Fibroblast of lung (primary cell): Measurements from ENCODE around the gene CTNND2. TPM values are rescaled to one million over a fixed set of nuclear protein-coding genes. Genes with fewer than 3 reads are reported as not detected.

Source experiments
- DNase-seq, 2 donors: peaks; one replicate each; pipeline versions ENCODE4 v3.0.0 to v3.0.0-alpha.2; 2010; ENCODE audit warnings: low read depth in 2 of 2
- H2AFZ ChIP-seq: 2 replicates; pipeline ENCODE4 v1.5.1; 2012; ENCODE audit warnings: low read length, control low read depth, inconsistent platforms
- H3K27ac ChIP-seq: 2 replicates; pipeline ENCODE4 v1.5.1; 2011; ENCODE audit warnings: low read length, control low read depth; ENCODE audit not compliant: insufficient read depth
- H3K27me3 ChIP-seq: 2 replicates; pipeline ENCODE4 v1.5.1; 2011; ENCODE audit warnings: mild to moderate bottlenecking, low read length; ENCODE audit not compliant: control insufficient read depth, insufficient read depth
- H3K36me3 ChIP-seq: 2 replicates; pipeline ENCODE4 v1.5.1; 2011; ENCODE audit warnings: low read length; ENCODE audit not compliant: control insufficient read depth, insufficient read depth
- H3K4me1 ChIP-seq: 2 replicates; pipeline ENCODE4 v1.5.1; 2011; ENCODE audit warnings: low read length; ENCODE audit not compliant: control insufficient read depth, insufficient read depth; ENCODE audit errors: extremely low read depth
- H3K4me2 ChIP-seq: 2 replicates; pipeline ENCODE4 v1.5.1; 2011; ENCODE audit warnings: low read length, control low read depth; ENCODE audit not compliant: insufficient read depth; ENCODE audit errors: extremely low read depth
- H3K4me3 ChIP-seq, 4 experiments: fragments of 200-600 bp in 1 of 4; sonication (generic) in 1 of 4; replicated peaks in 1 of 4; 2 replicates each; pipeline ENCODE4 v1.5.1; 2011 to 2016; ENCODE audit warnings: low read length in 4 of 4, low read depth in 3 of 4, mild to moderate bottlenecking in 3 of 4, control low read depth in 2 of 4, inconsistent platforms in 1 of 4, mixed read lengths in 1 of 4; ENCODE audit not compliant: insufficient read depth in 1 of 4; ENCODE audit errors: control extremely low read depth in 1 of 4
- H3K79me2 ChIP-seq: 2 replicates; pipeline ENCODE4 v1.5.1; 2012; ENCODE audit warnings: mild to moderate bottlenecking, low read length, inconsistent platforms; ENCODE audit not compliant: control insufficient read depth, insufficient read depth
- H3K9ac ChIP-seq: 2 replicates; pipeline ENCODE4 v1.5.1; 2011; ENCODE audit warnings: mild to moderate bottlenecking, low read length, control low read depth; ENCODE audit not compliant: insufficient read depth
- H3K9me3 ChIP-seq: 2 replicates; pipeline ENCODE4 v1.5.1; 2012; ENCODE audit warnings: low read depth, low read length; ENCODE audit not compliant: control insufficient read depth, insufficient read depth
- H4K20me1 ChIP-seq: 2 replicates; pipeline ENCODE4 v1.5.1; 2011; ENCODE audit warnings: low read length; ENCODE audit not compliant: control insufficient read depth, insufficient read depth; ENCODE audit errors: extremely low read depth
- EZH2 ChIP-seq: IDR thresholded peaks from 2 replicates; pipeline ENCODE4 v1.5.1; 2012; ENCODE audit warnings: low read length, control low read depth, mild to moderate bottlenecking; ENCODE audit errors: missing control alignments
- polyA plus RNA-seq, 2 donors: library from polyadenylated mRNA; depleted of rRNA in 1 of 2; stranded (reverse) in 1 of 2; unstranded in 1 of 2; fragments of >200 nt; gene quantifications; 2 replicates each; pipeline ENCODE4 v1.2.1, GENCODE V29; 2011 to 2012; ENCODE audit warnings: missing spikeins in 1 of 2
- total RNA-seq: library from RNA; depleted of rRNA; stranded (reverse); fragments of >200 nt; gene quantifications from 2 replicates; pipeline ENCODE4 v1.2.1, GENCODE V29; 2014
- TF ChIP-seq, protein P1 (sequence below), 2 donors: IDR thresholded peaks in 1 of 2; conservative IDR thresholded peaks in 1 of 2; 1 replicate in 1 of 2; 2 replicates in 1 of 2; pipeline ENCODE4 v1.5.1; 2011 to 2012; ENCODE audit warnings: low read length in 2 of 2, control low read depth in 1 of 2, inconsistent platforms in 1 of 2, low read depth in 1 of 2, mild to moderate bottlenecking in 1 of 2

Gene CTNND2
- total and polyA plus RNA-seq, 2 donors (not counting 1 experiment from before 2014, with no cell fraction given) = not detected

DNA sequence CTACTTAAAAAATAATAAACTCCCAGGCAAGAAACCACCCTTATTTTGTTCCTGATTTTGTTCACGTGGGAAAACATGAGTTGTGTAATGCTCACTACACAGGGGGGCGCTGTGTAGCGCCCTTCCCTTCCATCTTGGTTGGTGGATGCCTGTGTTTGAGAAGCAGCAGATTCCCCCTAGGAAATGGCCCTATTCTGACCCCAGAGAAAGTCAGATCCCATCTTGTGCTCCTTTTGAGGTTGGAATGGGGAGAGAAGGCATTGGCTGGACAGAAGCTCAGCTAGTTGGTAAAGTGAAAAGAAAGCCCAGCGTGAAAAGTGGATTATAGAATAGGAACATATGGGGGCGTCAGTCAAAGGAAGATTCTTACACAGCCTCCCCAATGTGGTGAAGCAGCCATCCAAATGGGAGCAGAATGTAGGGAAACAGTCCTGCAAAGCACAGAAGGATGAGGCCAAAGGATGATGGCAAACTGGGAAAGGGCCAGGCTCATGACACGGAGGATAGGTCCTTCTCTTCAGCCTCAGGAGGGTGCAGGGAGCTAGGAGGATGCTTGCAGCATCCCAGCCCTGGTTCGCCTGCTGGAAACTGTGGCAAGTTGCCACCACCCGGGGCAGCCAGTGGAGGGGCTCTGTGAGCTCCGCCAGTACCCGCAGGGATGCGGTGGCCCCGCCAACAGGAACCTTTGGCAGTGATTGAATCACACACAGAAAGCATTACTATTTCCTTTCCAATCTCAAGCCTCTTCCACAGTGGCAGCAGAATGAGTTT lies 829.0 kb downstream of the CTNND2 start:
- no peaks in the 10 kb centered on the region for H3K36me3 ChIP-seq
- no peak overlapping the region for H3K27ac ChIP-seq
- H3K4me2 ChIP-seq = no peak overlapping the region
- H4K20me1 ChIP-seq = no peaks in the 10 kb centered on the region
- H3K9me3 ChIP-seq = no peaks in the 10 kb centered on the region
- no peak for DNase-seq
- H2AFZ ChIP-seq = no peak overlapping the region
- no peaks in the 10 kb centered on the region for H3K27me3 ChIP-seq
- TF ChIP-seq EZH2 = no peak
- TF ChIP-seq, protein P1, sequence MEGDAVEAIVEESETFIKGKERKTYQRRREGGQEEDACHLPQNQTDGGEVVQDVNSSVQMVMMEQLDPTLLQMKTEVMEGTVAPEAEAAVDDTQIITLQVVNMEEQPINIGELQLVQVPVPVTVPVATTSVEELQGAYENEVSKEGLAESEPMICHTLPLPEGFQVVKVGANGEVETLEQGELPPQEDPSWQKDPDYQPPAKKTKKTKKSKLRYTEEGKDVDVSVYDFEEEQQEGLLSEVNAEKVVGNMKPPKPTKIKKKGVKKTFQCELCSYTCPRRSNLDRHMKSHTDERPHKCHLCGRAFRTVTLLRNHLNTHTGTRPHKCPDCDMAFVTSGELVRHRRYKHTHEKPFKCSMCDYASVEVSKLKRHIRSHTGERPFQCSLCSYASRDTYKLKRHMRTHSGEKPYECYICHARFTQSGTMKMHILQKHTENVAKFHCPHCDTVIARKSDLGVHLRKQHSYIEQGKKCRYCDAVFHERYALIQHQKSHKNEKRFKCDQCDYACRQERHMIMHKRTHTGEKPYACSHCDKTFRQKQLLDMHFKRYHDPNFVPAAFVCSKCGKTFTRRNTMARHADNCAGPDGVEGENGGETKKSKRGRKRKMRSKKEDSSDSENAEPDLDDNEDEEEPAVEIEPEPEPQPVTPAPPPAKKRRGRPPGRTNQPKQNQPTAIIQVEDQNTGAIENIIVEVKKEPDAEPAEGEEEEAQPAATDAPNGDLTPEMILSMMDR (conservative IDR thresholded peaks at IDR 0.05 in 1 of 2, IDR thresholded peaks at IDR 0.05 in 1 of 2; ENCODE audit: low read depth in 1 of 2, low read length in 2 of 2) = no peak
- no peaks in the 10 kb centered on the region for H3K4me1 ChIP-seq
- no peak overlapping the region for H3K9ac ChIP-seq
- no peak overlapping the region for H3K4me3 ChIP-seq
- H3K79me2 ChIP-seq = no peaks in the 10 kb centered on the region

DNA sequence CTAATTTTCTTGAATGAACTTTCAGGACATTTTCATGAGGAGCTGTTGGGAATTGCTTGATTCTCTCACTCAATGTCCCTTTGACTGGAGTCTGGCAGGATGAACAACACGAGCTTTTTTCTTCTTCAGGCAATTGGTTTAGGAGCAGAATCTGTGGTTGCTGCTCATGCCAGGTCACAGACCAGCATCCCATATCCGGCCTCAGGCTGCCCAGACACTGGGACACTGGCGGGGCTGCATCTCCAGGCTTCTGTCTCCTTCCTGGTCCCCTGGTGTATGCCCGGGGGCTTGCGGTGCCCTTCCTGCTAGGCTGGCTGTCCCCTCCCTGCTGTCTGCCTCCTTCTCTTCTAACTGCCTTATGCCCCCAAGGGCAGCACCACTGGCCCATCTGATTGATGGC lies 831.7 kb downstream of the CTNND2 start:
- H3K4me2 ChIP-seq = no peak overlapping the region
- no peak overlapping the region for H3K27ac ChIP-seq
- no peaks in the 10 kb centered on the region for H3K36me3 ChIP-seq
- no peak overlapping the region for H3K9ac ChIP-seq
- TF ChIP-seq, protein P1 (conservative IDR thresholded peaks at IDR 0.05 in 1 of 2, IDR thresholded peaks at IDR 0.05 in 1 of 2; ENCODE audit: low read depth in 1 of 2, low read length in 2 of 2) = no peak
- H3K79me2 ChIP-seq = no peaks in the 10 kb centered on the region
- H3K27me3 ChIP-seq = no peaks in the 10 kb centered on the region
- no peaks in the 10 kb centered on the region for H4K20me1 ChIP-seq
- H3K9me3 ChIP-seq = no peaks in the 10 kb centered on the region
- H2AFZ ChIP-seq = no peak overlapping the region
- DNase-seq = no peak
- H3K4me1 ChIP-seq = no peaks in the 10 kb centered on the region
- no peak overlapping the region for H3K4me3 ChIP-seq

GRCh38 chr5:11072076-11072475 lies 832.2 kb downstream of the CTNND2 start:
- no peak for DNase-seq
- Histone ChIP-seq H3K27me3 (no peaks in the 10 kb centered on the region), H3K27ac (no peak overlapping the region), H3K9ac (no peak overlapping the region), H3K4me2 (no peak overlapping the region), H3K4me1 (no peaks in the 10 kb centered on the region), H3K79me2 (no peaks in the 10 kb centered on the region), H3K4me3 (no peak overlapping the region), H3K9me3 (no peaks in the 10 kb centered on the region), H4K20me1 (no peaks in the 10 kb centered on the region), H3K36me3 (no peaks in the 10 kb centered on the region), H2AFZ (no peak overlapping the region)
- TF ChIP-seq EZH2 = no peak
- TF ChIP-seq, protein P1 (conservative IDR thresholded peaks at IDR 0.05 in 1 of 2, IDR thresholded peaks at IDR 0.05 in 1 of 2; ENCODE audit: low read depth in 1 of 2, low read length in 2 of 2) = no peak
